Endometrium (tissue), 2 donors: Measurements from ENCODE around the gene KBTBD8.

ENCODE experiments used
- FAIRE-seq: peaks from 2 replicates; lab custom pipeline; 2012; peaks lifted over from hg19 to GRCh38; lab: Jason Lieb, UNC
- donor health status: control.
- donor health status: control.

The KBTBD8 gene

DNA sequence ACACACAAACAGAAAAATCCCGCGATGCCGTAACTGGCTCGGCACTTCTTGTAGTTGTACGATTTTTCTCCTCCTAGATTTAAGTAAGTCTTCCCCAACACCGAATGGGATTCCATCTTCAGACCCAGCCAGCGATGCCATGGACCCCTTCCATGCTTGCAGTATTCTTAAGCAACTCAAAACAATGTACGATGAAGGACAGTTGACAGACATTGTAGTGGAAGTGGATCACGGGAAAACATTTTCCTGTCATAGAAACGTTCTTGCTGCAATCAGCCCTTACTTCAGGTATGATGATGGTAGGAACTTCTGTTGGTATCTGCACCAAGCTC is 763 bp downstream of the KBTBD8 start:
- no peak for FAIRE-seq

DNA sequence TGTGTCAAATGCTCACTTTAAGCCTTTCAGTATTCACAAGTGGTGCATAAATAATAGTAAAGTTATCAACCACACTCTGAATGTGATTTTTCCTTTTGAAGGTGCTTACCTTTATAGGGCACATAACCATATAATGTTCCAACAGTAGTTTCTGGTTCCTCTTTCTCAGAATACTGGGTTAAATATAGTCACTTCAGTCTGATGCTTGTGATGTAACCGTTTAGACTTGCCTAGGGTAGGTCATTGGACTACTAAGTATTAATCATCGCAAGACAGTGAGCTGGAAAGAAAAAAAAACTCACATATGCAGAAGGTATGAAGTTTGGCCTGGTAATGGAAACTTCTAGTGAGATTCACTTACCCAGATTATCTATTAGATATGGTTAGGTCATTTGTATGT is 1.9 kb downstream of the KBTBD8 start:
- FAIRE-seq: no peak

DNA sequence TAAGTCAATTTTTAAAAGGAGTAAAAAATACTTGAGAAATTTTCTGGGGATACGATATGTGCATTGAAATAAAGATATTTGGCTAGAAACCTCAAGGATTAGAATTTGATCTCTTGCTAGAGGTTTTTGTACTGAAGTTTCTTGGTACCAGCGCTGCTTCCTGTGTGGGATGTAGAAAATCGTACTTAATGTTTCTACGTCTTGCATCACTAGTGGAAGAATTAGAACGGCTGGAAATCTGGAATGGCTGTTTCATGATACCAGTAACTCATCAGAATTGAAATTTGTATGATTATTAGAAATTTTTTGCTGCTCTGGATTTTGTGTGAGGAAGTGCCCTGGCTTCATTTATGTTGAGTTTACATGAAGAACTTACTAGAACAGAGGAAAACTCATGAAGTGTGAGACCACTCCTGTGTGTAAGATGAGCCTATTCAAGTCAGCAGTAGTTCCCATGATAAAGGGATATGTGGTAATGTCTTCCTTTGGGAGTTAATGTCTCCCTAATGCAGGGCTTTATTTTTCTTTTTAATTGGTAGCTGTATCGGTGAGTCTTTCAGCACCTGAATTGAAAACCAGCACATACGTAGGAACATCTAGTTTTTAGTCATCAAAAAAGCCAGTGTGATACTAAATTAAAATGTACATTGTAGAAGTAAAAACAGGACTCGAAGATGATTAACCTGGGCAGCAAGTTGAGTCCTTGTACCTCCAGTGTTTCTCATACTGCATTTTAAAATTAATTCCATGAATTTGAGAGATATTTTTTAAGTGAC is 3.2 kb downstream of the KBTBD8 start:
- FAIRE-seq: no peak

DNA sequence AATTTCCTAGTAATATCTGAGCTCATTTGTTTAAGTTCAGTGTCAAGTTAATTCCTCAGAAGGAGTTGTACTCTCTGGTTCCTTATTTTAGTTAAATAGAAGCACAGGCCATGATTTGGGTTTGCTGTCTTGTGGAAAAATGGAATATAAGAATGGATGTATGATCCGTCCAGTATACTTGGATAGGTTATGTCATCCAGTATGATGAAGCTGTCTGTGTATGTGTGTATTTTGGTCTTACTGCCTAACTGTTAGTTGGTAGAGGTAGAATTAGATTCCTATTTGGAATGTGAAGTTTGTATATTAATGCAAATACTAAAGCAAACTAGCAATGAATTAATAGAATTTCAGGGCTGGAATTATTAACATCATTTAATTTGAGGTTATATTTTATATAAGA is 7.9 kb downstream of the KBTBD8 start:
- FAIRE-seq: no peak

DNA sequence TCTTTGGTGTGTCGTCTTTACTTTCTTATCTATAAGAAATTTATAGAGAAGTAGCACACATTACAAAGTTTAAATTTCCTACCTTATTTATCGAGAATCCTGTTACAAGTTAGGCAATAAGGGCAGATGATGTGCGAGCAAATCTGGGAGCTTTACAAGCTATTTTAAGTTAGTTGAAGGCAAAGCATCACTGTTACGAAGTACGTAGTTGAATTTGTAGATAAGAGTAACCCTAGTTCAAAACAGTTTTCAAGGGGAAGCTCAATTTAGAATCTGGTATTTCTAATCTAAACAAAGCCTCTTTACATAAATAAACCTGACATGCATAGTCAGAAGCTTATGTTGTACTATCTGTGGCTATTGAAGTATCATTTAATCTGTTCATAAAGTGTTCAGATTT is 8.4 kb downstream of the KBTBD8 start:
- no peak for FAIRE-seq

DNA sequence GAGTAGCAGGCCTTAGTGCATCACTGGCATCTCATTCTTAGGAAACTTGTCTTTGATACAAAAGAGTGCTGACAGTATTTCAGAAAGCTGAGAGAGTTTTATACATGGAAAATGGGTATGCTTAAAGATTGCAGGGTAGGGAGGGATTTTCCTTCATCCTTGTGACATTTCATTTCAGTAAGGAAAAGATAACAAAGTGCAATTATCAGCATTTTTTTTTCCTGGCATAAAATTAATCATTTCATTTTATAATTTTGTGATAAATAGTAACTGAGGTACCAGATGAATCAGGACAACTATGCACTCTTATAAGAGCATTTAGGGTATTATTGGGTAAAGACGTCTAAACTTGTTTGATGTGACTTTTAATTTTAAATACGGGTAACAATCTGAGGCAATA is 10.3 kb downstream of the KBTBD8 start:
- no peak for FAIRE-seq

DNA sequence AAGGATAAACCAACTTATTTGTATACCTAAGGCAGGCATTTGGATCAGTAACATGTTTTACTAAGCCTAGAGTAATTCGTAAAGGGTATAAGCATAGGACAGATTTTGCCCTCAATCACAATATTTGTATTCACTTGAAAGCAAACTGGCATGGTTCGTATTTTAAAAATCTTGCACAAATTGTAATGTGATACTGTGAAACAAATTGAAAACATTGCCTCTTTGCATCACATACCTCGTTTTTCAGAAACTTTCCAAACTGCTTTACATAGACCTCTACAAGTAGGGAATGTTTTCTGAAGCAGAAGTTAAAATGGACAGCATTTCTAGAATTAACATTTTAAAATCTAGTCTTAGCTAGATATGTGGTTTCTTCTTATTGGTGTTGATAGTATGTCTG is 11.6 kb downstream of the KBTBD8 start:
- FAIRE-seq: no peak

DNA sequence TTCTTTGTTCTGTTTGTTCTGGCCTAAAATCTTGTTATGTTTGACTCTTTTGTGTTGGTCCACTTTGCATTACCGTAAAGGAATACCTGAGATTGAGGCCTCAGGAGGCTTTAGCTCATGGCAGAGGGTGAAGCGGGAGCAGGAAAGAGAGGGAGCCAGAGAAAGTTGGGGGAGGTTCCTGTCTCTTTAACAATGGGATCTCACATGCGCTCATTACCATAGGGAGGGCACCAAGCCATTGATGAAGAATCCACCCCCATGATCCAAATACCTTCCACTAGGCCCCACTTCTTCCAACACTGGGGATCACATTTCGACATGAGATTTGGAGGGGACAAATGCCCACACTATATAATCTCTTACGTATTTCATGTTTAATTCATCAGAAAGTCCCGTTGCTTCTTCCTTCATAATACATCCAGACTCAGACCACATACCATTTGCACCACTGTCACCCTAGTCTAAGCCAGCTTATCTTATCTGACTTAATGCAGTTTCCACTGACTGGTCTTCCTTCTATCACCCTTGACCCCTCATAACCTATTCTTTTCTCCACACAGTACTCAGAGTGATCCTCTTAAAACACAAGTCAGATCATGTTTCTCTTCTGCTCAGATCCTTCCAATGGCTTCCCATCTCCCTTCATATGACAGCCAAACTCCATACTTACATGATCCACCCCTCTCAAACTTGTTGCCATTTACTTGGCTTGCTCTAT is 13.5 kb downstream of the KBTBD8 start:
- FAIRE-seq: no peak

DNA sequence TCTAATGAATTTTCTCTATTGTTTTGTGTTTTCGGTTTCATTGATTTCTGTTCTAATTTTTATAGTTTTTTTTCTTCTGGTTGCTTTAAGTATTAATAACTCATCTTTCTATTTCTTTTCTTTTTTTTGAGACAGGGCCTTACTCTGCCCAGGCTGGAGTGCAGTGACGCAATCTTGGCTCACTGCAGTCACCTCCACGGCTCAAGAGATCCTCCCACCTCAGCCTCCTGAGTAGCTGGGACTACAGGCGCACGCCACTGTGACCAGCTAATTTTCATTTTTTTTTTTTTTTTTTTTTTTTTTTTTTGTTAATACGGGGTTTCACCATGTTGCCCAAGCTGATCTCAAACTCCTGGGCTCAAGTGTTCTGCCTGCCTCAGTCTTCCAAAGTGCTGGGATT is 14.5 kb downstream of the KBTBD8 start:
- no peak for FAIRE-seq

DNA sequence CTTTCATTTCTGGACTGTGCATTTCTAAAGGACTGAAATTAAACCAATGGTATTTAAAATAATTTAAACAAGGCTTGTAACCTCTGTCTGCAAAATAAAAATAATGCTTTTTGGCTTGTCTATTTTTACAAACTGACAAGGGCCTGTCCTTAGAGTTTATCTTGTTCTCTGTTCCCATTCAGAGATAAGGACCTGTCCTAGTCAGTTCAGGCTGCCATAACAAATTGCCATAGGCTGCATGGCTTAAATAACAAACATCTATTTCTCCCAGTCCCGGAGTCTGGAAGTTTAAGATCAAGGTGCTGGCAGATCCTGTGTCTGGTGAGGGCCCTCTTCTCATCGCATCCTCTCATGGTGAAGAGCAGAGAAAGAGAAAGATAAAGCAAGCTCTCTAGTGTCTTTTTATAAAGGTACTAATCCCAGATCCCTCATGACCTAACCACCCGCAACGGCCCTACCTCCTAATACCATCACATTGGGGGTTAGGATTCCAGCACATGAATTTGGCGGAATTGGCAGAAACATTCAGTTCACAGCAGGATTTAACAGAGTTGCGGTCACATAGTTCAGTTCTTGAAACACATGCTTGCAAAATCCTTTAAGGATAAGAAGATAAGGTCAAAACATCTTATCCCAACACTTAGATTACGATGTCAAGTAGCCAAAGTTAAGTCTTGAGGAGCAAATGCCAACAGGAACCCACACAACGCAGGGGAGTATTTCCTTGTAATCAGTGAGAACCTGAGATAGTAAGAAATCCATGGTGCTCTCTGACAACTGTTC is 17.8 kb downstream of the KBTBD8 start:
- no peak for FAIRE-seq

DNA sequence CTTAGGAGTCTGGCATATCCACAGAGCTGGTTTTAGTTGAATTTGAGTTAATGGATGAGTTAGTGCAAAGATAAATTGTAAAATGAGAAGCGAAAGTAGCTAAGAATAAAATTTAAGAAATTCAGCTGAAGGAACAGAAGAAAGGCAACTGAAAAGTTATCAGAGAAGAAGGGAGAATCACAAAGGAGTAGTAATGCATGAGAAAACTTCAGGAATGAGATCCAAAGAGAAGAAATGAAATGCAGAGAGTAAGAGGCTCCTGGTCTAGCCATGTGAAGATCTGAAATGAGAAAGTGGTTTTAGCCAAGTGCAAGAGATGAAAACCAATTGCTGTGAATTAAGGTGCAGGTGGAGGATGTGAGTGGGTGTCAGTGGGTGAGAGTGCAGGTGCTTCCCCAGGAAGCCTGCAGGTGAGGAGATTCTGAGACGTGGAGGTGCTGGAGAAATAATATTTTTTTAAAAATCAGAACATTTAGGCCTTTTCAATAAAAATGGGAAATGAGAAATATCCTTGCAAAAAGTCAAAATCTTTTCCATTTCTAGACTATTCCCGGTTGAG is 18.5 kb downstream of the KBTBD8 start:
- FAIRE-seq: no peak

DNA sequence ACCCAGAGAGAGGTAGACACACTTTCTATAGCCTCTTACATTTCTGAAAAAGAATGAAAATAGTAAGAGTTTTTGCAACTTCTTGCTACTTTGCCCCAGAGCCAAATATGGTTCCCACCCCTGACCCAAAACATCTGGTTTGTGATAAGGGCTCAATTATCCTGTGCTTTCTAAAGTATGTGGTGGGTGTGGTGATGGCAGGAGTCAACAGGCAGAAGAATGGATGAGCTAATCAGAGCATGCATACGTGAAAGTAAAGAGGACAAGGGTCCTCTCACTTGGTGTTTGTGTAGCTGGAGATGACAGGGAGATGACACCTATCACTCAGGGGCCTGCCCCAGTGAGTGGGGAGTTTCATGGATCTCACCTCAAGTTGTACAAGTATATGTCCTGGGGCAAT is 19.1 kb downstream of the KBTBD8 start:
- FAIRE-seq: no peak

DNA sequence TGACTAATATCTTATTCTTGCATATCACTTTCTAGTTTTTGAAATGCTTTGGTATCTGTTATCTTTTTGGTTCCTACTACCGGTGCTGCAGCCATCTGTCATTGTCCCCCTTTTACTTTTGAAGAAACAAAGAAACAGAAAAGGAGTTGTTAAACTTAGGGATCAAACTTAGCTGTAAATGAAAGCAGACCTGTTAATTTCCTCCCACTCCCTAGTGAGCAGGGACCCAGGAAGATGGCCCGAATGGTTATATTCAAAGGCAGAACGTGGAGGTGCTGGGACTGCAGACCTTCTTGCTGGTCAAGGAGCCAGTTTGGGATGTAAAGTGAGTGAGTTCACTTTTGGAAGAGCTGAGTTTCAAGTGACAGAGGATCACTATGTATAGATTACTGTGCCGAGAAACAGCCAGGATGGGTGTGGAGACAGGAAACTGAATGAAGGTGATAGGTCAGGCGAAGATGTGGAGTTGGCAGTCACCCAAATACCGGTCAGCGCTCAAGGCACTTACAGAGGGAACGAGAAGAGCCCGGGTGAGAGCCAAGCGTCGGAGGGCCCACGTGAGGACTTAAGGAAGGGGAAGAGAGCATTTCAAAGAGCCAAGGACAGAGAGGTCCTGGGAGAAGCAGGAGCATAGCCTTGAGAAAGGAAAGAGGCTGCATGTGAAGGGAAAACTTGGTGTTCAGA is 20.1 kb downstream of the KBTBD8 start:
- FAIRE-seq: no peak

DNA sequence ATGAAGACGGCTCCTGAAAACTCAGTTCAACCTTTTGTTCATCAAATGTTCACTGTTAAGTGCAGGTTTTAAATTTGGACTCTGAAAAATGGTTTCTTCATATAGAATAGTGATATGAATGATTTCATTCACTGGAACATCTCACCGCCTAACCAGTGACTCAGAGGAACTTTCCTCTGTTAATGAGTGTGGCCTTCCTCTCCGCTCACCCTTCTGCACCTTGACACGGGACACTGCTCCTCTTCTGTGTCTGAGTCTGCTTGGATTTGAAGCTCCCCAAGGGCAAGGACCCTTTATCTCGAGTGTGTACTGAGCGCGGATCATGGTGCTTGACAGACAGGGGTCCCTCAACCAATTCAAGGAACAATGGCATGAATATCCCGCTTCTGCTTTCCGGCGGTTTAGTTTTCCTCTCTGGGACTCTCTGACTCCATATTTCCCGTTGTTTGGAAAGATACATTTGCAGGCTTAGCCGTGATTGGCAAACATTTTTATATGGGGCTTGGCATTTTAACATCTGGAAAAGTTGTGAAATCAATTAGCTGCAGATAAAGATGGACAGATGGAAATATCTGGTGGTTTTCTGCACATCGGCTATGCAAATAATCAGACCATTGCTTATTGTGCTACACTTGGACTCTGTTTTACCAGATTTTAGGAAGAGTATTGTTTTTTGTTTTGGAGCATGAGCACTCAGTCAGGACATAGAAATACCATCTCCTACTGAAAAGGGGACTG is 20.9 kb downstream of the KBTBD8 start:
- FAIRE-seq: no peak

DNA sequence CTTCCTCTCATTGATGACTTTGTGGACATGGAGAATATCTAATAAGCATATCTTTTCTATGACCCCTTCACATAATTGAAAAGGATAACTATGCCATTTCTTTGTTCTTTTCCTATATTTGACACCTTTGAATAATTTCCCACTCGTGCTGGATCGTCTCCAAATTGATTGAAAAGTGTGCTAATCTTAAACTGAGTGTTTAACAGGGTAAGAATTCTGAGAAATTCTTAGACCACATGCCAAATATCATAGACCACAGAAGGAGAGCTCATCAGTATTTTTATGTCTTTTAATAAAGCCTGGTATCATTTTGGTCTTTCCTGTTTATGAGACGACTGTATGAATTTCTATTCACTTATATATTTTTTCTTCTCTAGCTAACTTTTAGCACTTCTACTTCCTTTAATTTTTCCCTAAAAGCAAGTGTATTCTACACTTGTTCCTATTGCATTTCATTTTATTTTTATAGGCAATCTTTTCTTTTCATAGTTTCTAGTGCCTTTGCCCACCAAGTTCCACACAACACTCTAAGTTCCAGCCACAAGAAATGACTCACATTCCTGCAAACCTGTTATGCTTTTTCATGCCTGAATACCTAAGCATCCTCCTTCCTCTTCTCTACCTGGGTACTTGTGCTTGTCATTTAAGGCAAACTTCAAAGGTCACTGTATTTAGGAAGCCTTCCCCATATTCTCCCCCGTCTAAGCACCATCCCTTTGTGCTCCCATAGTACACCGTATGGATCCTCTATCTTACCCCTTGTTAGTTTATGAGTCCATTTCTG is 30.1 kb downstream of the KBTBD8 start:
- no peak for FAIRE-seq

DNA sequence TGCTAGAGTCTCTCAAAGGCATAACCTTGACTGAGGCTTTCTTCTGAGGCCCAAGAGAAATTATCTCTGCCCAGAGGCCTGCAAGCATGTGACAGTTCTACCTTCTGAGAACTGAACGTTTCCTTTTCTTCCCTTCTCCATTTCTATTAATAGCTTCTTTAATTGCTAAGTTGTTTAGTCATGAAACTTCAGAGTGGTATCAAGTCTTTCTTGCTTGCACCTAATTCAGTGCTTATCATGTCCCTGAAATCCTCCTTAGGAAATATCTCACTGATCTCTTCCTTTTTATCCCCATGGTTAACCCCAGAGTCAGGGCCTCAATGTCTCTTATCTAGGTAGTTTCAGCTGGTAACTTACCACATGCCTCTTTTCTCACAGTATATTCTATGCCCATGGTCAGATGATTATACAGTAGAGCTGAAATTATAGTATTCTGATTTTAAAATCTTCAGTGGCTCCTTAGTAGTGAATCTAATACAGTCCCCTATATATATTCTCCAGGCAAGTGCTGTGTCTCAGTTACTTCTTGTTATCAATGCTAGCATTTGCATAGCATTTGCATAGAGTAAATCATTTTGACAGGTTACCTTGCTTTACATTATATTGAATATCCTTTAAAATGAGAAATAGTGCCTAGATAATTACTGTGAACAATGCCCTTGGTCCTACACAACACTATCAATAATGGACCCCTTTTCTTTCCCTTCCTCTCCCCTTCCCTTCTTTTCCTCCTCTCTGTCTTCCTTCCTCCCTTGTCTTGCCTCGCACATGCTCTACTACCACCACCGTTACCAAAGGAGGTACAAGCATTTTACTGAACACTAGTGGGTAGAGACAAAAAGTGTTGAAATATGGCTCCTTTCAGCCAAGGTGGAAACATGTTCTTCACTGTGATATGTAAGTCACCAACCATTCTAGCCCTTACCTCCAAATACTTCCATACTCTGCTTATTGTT is 33.0 kb downstream of the KBTBD8 start:
- FAIRE-seq: no peak

DNA sequence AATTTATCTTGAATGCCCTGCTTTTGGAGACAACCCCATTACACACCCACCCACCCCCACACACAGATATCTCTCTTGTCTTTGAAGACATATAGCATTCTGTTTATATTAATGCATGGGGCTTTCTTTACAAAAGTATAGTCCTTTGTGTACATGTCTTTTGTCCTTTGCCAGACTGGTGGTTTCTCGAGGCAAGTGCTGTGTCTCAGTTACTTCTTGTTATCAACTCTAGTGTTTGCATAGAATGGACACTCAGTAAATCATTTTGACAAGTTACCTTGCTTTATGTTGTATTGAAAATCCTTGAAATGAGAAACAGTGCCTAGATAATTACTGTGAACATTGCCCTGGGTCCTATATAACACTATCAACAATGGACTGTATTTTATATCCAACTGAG is 33.9 kb downstream of the KBTBD8 start:
- FAIRE-seq: no peak

DNA sequence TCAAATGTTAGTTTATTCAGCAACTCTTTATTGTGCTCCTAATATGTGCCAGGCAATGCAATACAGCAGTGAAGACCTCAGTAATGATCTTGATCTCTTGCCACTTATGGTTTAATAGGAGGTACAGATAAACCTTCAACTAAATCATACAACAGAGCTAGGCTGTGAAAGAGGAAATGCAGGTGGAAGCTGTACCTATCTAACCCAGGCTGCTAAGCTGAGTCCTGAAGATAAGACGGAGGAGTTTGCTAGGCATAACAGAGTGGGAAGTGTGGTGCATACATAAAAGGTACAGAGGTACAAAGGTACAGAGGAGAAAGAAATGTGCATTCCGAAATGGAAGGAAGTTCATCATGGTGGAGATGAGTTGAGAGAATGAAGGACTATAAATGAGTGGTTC is 35.0 kb downstream of the KBTBD8 start:
- no peak for FAIRE-seq

DNA sequence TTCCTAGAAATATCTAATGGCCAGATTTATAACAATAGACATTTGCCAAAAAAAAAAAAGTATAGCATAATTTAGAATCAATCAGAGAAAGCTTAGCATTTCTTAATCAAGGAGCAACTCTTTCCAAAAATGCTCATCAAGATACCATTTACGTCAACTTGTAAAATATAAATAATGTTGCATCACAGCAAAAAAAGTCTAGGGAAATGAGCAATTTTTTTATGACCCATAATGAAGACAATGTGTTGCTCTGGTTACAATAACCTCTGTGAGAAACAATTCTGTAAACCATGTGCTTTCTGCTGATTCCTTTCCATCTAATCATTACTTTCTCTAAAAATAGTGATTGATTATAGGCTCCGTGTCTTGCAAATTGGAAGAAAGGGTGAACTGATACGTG is 36.3 kb downstream of the KBTBD8 start:
- no peak for FAIRE-seq

DNA sequence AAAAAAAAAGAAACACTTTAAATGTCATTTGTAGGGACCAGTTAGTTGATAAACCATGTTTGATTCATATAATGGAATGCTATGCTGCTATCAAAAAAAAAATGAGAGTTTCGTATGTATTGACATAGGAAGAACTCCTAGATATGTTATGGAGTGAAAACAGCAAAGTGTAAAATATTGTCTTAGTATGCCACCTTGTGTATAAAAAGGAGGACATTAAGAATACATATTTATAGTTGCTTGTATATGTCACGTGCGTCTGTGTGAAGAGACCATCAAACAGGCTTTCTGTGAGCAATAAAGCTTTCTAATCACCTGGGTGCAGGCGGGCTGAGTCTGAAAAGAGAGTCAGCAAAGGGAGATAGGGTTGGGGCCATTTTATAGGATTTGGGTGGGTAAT is 39.5 kb downstream of the KBTBD8 start:
- FAIRE-seq: no peak
